PC-3 (cell line): Measurements from ENCODE around the gene GPC2. TPM values are rescaled to one million over a fixed set of nuclear protein-coding genes. Genes with fewer than 3 reads are reported as not detected.
A peak's percentile ranks its signal among the peaks of the same experiment; 100 is the strongest.
"Not testable (repeated sequence)": the region's sequence is repeated elsewhere in the genome, so short reads cannot be mapped to it uniquely, and the experiment has no call there.

Experiments used
- ATAC-seq: fragments of 200-7000 bp; cut with Tn5 transposase; 2 replicates; pipeline ENCODE4 v1.9.1; 2020; ENCODE audit warnings: mild to moderate bottlenecking, moderate library complexity
- BruUV-seq: library from RNA; stranded (reverse); fragments of 400-500 nt; replicated peaks from 2 replicates; lab custom pipeline; 2021; lab: Mats Ljungman, UMichigan
- CTCF ChIA-PET: fragments of 300-600 bp; sonication (Branson Sonifier 250); formaldehyde crosslinking; loops from one replicate; lab custom pipeline; 2022; ENCODE audit warnings: antibody characterized with exemption; lab: Charles Lee
- POLR2A ChIA-PET: fragments of 300-600 bp; sonication (Branson Sonifier 250); formaldehyde crosslinking; loops from one replicate; lab custom pipeline; 2022; ENCODE audit warnings: antibody characterized with exemption; ENCODE audit not compliant: unreplicated experiment; lab: Charles Lee
- DNase-seq: peaks from one replicate; pipeline ENCODE4 v3.0.0-alpha.2; 2015
- H2AFZ ChIP-seq: fragments of 300-600 bp; sonication (generic); 2 replicates; pipeline ENCODE4 v1.6.0; 2016; ENCODE audit warnings: antibody characterized with exemption, low read length
- H3F3A ChIP-seq: fragments of 300-600 bp; sonication (generic); one replicate; pipeline ENCODE4 v1.6.0; 2017; ENCODE audit warnings: antibody characterized with exemption, low read length, control low read depth, mild to moderate bottlenecking; ENCODE audit not compliant: unreplicated experiment
- H3K27ac ChIP-seq: fragments of 300-600 bp; sonication (generic); 2 replicates; pipeline ENCODE4 v1.5.1; 2016; ENCODE audit warnings: mild to moderate bottlenecking, low read length
- H3K27me3 ChIP-seq: fragments of 300-600 bp; sonication (generic); 2 replicates; pipeline ENCODE4 v1.6.1; 2016; ENCODE audit warnings: low read length, mixed read lengths
- H3K36me3 ChIP-seq: fragments of 300-600 bp; sonication (generic); 2 replicates; pipeline ENCODE4 v1.6.1; 2016; ENCODE audit warnings: low read depth, mixed run types, low read length, mixed read lengths
- H3K4me1 ChIP-seq: fragments of 300-600 bp; sonication (generic); 2 replicates; pipeline ENCODE4 v1.5.1; 2016; ENCODE audit warnings: low read length; ENCODE audit not compliant: insufficient read depth
- H3K4me2 ChIP-seq: fragments of 300-600 bp; sonication (generic); 2 replicates; pipeline ENCODE4 v1.6.0; 2016; ENCODE audit warnings: low read length
- H3K4me3 ChIP-seq: fragments of 300-600 bp; sonication (generic); 2 replicates; pipeline ENCODE4 v1.5.1; 2016; ENCODE audit warnings: mild to moderate bottlenecking, low read length, mixed read lengths
- H3K79me2 ChIP-seq: fragments of 300-600 bp; sonication (generic); 2 replicates; pipeline ENCODE4 v1.6.1; 2017; ENCODE audit warnings: low read length, mixed read lengths
- H3K9ac ChIP-seq: fragments of 300-600 bp; sonication (generic); 2 replicates; pipeline ENCODE4 v1.6.0; 2016; ENCODE audit warnings: mild to moderate bottlenecking, low read length
- H3K9me2 ChIP-seq: fragments of 300-600 bp; sonication (generic); replicated peaks from 2 replicates; pipeline ENCODE4 v1.6.1; 2016; ENCODE audit warnings: mixed run types, low read length, mixed read lengths
- H3K9me3 ChIP-seq: fragments of 300-600 bp; sonication (generic); 2 replicates; pipeline ENCODE4 v1.6.1; 2016; ENCODE audit warnings: low read length, mixed read lengths
- H4K20me1 ChIP-seq: fragments of 300-600 bp; sonication (generic); 2 replicates; pipeline ENCODE4 v1.6.1; 2016; ENCODE audit warnings: low read length, mixed read lengths
- CTCF ChIP-seq: fragments of 300-600 bp; sonication (generic); conservative IDR thresholded peaks from 2 replicates; pipeline ENCODE4 v1.5.1; 2017; ENCODE audit warnings: antibody characterized with exemption, low read depth, mild to moderate bottlenecking, low read length
- EZH2 ChIP-seq: fragments of 300-600 bp; sonication (generic); IDR thresholded peaks from one replicate; pipeline ENCODE4 v1.6.1; 2017; ENCODE audit warnings: antibody characterized with exemption, mild to moderate bottlenecking, low read length; ENCODE audit not compliant: unreplicated experiment
- EZH2phosphoT487 ChIP-seq: fragments of 300-600 bp; sonication (generic); IDR thresholded peaks from 2 replicates; pipeline ENCODE4 v1.6.1; 2018; ENCODE audit warnings: mild to moderate bottlenecking, antibody characterized with exemption, low read length, borderline replicate concordance
- intact Hi-C: fragments of 100-400 bp; cut with micrococcal nuclease; formaldehyde crosslinking; loops from 2 replicates; pipeline ENCODE4 v1.9.0; 2023
- total RNA-seq: library from RNA; depleted of rRNA; stranded (reverse); fragments of >200 nt; gene quantifications from 2 replicates; pipeline ENCODE4 v1.2.3, GENCODE V29; 2014

Gene GPC2
- total RNA-seq, 1 experiment from 2014 or later: 1.6 TPM

GRCh38 chr7:100219271-100219737 lies 42.1 kb upstream of the GPC2 start:
- Histone ChIP-seq H3K79me2 (no peaks in the 10 kb centered on the region), H3K4me1 (no peaks in the 10 kb centered on the region)
- BruUV-seq: no TSS peak

GRCh38 chr7:100217934-100218333 lies 40.8 kb upstream of the GPC2 start:
- CTCF ChIA-PET, H2AFZ ChIP-seq, H3K79me2 ChIP-seq, intact Hi-C loops, H3F3A ChIP-seq, POLR2A ChIA-PET, H3K4me1 ChIP-seq, H4K20me1 ChIP-seq, BruUV-seq, H3K9me2 ChIP-seq, H3K9ac ChIP-seq, H3K27me3 ChIP-seq, H3K4me3 ChIP-seq, H3K36me3 ChIP-seq, H3K9me3 ChIP-seq, H3K27ac ChIP-seq, H3K4me2 ChIP-seq: not testable (repeated sequence)
- DNase-seq: peak; percentile 18
- peak; percentile 42 for ATAC-seq
- 0 out of 2 replicates have a peak, but pooled peaks have one; percentile 21 for TF ChIP-seq CTCF

More at GRCh38 chr7:100219271-100219737, 42.1 kb upstream of the GPC2 start:
- no peak overlapping the region for H3K4me3 ChIP-seq
- TF ChIP-seq CTCF: no peak
- TF ChIP-seq EZH2phosphoT487: no peak
- TF ChIP-seq EZH2: no peak
- H3K9me2 ChIP-seq: no peaks in the 10 kb centered on the region
- no peaks in the 10 kb centered on the region for H3K36me3 ChIP-seq
- ChIA-PET CTCF (no interaction called here), POLR2A (no interaction called here)
- no peaks in the 10 kb centered on the region for H3K9me3 ChIP-seq
- no peak overlapping the region for H2AFZ ChIP-seq
- no peak overlapping the region for H3K27ac ChIP-seq
- H4K20me1 ChIP-seq: no peaks in the 10 kb centered on the region
- H3K9ac ChIP-seq: no peak overlapping the region
- ATAC-seq (no peak), DNase-seq (no peak)
- intact Hi-C loops: no loop called here
- no peak overlapping the region for H3K4me2 ChIP-seq
- no peaks in the 10 kb centered on the region for H3K27me3 ChIP-seq
- H3F3A ChIP-seq: no peaks in the 10 kb centered on the region

DNA sequence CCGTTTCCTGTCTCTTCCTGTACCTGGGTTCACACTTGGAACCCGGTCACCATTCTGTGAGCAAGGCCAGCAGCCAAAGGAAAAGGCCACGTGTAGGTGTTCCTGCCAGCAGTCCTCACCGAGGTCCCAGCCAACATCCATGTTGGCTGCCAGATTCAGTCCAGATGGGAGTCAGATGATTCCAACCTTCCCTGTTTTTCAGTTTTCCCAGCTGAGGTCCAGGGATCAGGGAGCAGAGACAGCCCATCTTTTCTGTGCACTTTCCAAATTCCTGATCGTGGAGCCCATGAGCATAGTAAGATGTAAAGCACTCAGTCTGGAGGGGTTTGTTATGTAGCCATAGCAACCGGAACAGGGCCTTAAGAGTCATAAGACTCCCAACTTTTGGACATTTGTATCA lies 38.7 kb upstream of the GPC2 start:
- intact Hi-C loops: loop anchor here (2.0 kb wide), 1 partner anchor 83 kb away; no protein-coding TSS in a partner anchor
- Histone ChIP-seq H3K9me2 (no peaks in the 10 kb centered on the region), H3K4me3 (no peak overlapping the region), H3K9ac (no peak overlapping the region), H3K27me3 (no peaks in the 10 kb centered on the region), H3K4me2 (no peak overlapping the region), H4K20me1 (no peaks in the 10 kb centered on the region), H3K79me2 (no peaks in the 10 kb centered on the region), H2AFZ (no peak overlapping the region), H3F3A (no peaks in the 10 kb centered on the region), H3K9me3 (no peaks in the 10 kb centered on the region), H3K36me3 (no peaks in the 10 kb centered on the region), H3K4me1 (0 out of 2 replicates have a peak, but pooled peaks cover 7% of the 10 kb centered on the region), H3K27ac (no peak overlapping the region)
- DNase-seq (no peak), ATAC-seq (no peak)
- TF ChIP-seq EZH2: no peak
- TF ChIP-seq CTCF: no peak
- no peak for TF ChIP-seq EZH2phosphoT487
- POLR2A ChIA-PET: no interaction called here
- no TSS peak for BruUV-seq
- CTCF ChIA-PET: no interaction called here

- peak; percentile 85 for ATAC-seq
- DNase-seq: peak; percentile 64
- BruUV-seq, H3K79me2 ChIP-seq, H3K36me3 ChIP-seq, POLR2A ChIA-PET, H3F3A ChIP-seq, H4K20me1 ChIP-seq, H3K4me3 ChIP-seq, H2AFZ ChIP-seq, H3K27me3 ChIP-seq, H3K9me3 ChIP-seq, H3K9me2 ChIP-seq, H3K9ac ChIP-seq, CTCF ChIA-PET, H3K4me2 ChIP-seq, H3K4me1 ChIP-seq: not testable (repeated sequence)
- H3K27ac ChIP-seq: 0 out of 2 replicates have a peak overlapping the region, but pooled peaks have one; percentile 25
- intact Hi-C loops: loop anchor here (2.0 kb wide), 1 partner anchor 82 kb away; no protein-coding TSS in a partner anchor
These were observed 37.2 kb upstream of the GPC2 start for GRCh38 chr7:100214356-100214755.
